A673 (cell line): ENCODE measurements around the gene DLL1.

Source experiments
- CTCF ChIP-seq: fragments of 300-800, 200-600 bp; sonication (generic); conservative IDR thresholded peaks from 2 replicates; pipeline ENCODE4 v1.5.1; 2017; ENCODE audit warnings: low read depth, mild to moderate bottlenecking, antibody characterized with exemption, low read length, moderate library complexity, mixed read lengths
- EZH2 ChIP-seq: fragments of 200-600 bp; sonication (generic); IDR thresholded peaks from 2 replicates; pipeline ENCODE4 v1.6.1; 2017; ENCODE audit warnings: borderline replicate concordance, low read depth, mild to moderate bottlenecking, mixed read lengths, antibody characterized with exemption, low read length; ENCODE audit not compliant: poor library complexity, severe bottlenecking

GRCh38 chr6:170247178-170247701, 43.6 kb downstream of the DLL1 start:
- no peak for TF ChIP-seq CTCF
- TF ChIP-seq EZH2, result no peak
